GM19397 (cell line): ENCODE measurements around the gene NKD1.

ENCODE experiments used
- ATAC-seq: cut with Tn5 transposase; IDR thresholded peaks from one replicate; pipeline ENCODE4 v1.9.1; 2021; ENCODE audit warnings: mild to moderate bottlenecking, moderate library complexity; ENCODE audit not compliant: unreplicated experiment

NKD1 gene

GRCh38 chr16:50598256-50598894 lies 50.2 kb downstream of the NKD1 start:
- ATAC-seq = no peak

- no peak for ATAC-seq
These were observed 50.8 kb downstream of the NKD1 start for GRCh38 chr16:50598936-50599361.

GRCh38 chr16:50599494-50599893 lies 51.3 kb downstream of the NKD1 start:
- no peak for ATAC-seq

GRCh38 chr16:50600582-50601283 lies 52.5 kb downstream of the NKD1 start:
- ATAC-seq = no peak

GRCh38 chr16:50601341-50601740 lies 53.1 kb downstream of the NKD1 start:
- no peak for ATAC-seq

- no peak for ATAC-seq
These were observed 53.9 kb downstream of the NKD1 start for GRCh38 chr16:50602126-50602525.

- ATAC-seq = no peak
These were observed 54.5 kb downstream of the NKD1 start for GRCh38 chr16:50602531-50603205.

GRCh38 chr16:50603206-50604064 lies 55.2 kb downstream of the NKD1 start:
- no peak for ATAC-seq

- ATAC-seq = no peak
These were observed 55.8 kb downstream of the NKD1 start for GRCh38 chr16:50604065-50604418.

GRCh38 chr16:50604610-50605009 lies 56.4 kb downstream of the NKD1 start:
- ATAC-seq = no peak

- no peak for ATAC-seq
These were observed 57.7 kb downstream of the NKD1 start for GRCh38 chr16:50605733-50606430.

GRCh38 chr16:50606431-50607050 lies 58.3 kb downstream of the NKD1 start:
- ATAC-seq = no peak

- no peak for ATAC-seq
These were observed 58.8 kb downstream of the NKD1 start for GRCh38 chr16:50607051-50607431.

- ATAC-seq = no peak
These were observed 59.3 kb downstream of the NKD1 start for GRCh38 chr16:50607447-50607846.

GRCh38 chr16:50607970-50608557 lies 59.9 kb downstream of the NKD1 start:
- ATAC-seq = no peak

GRCh38 chr16:50609049-50609448 lies 60.9 kb downstream of the NKD1 start:
- ATAC-seq = no peak

- no peak for ATAC-seq
These were observed 61.3 kb downstream of the NKD1 start for GRCh38 chr16:50609471-50609870.

- ATAC-seq = no peak
These were observed 62.4 kb downstream of the NKD1 start for GRCh38 chr16:50610331-50611262.
